Inferior parietal cortex (tissue), 1 donor: Measurements from ENCODE around the gene REEP5.

Experiments
- DNase-seq: peaks from one replicate; pipeline ENCODE4 v3.0.0-alpha.2; 2016; ENCODE audit errors: extremely low spot score

Gene REEP5

GRCh38 chr5:112844489-112844888 lies 77.5 kb downstream of the REEP5 start:
- no peak for DNase-seq

GRCh38 chr5:112833971-112834370 lies 88.1 kb downstream of the REEP5 start:
- no peak for DNase-seq

- DNase-seq, result no peak
Observed at GRCh38 chr5:112830378-112830777, 91.6 kb downstream of the REEP5 start.
